ENCODE measurements around the gene PGLYRP4.

The PGLYRP4 gene

DNA sequence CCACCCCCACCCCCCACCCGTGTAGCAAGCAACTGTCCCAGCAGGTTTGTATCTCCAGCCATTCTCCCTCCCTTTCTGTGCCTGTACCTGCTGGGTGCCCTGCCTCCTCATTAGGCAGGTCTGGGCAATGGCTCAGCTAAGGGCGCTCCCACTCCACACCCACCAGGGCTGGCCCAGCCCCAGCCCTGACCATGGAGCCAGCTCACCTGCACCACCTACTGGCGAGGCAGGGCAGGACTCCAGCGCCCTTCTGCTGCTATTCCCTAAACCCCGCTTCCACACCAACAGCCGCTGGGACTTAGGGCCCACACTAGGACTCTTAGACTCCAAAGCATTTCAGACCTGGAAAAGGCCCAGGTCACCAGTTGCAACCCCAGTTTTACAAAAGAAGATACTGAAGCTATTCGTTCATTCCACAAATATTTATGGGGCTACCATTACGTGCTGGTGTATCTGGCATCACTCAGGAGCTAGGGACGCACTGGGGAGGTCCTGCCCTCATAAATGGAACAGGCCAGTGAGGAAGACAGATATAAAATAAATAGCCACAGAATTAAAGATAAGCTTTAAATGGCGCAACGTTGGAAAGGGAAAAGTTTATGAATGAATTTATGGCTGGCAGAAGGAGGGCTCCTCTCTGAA is 59.9 kb downstream of the PGLYRP4 start:
- DNase-seq (ENCODE audit: low spot score): no peak
